ENCODE results near the gene PELI1. TPM values are rescaled to one million over a fixed set of nuclear protein-coding genes. Genes with fewer than 3 reads are reported as not detected.

PELI1 gene
- total RNA-seq, 1 donor = 5.8 TPM

GRCh38 chr2:64128406-64128805 lies 15.8 kb downstream of the PELI1 start:
- no peak for TF ChIP-seq CTCF (IDR thresholded peaks at IDR 0.05; ENCODE audit: insufficient read depth, low read length)
- no peak overlapping the region for H3K4me3 ChIP-seq (ENCODE audit: low read depth, low read length)
- DNase-seq (ENCODE audit: low read depth) = no peak

GRCh38 chr2:64127119-64127518 lies 17.1 kb downstream of the PELI1 start:
- no peak overlapping the region for H3K4me3 ChIP-seq (ENCODE audit: low read depth, low read length)
- TF ChIP-seq CTCF (IDR thresholded peaks at IDR 0.05; ENCODE audit: insufficient read depth, low read length) = no peak
- no peak for DNase-seq (ENCODE audit: low read depth)

GRCh38 chr2:64126601-64127000 lies 17.6 kb downstream of the PELI1 start:
- no peak for DNase-seq (ENCODE audit: low read depth)
- no peak overlapping the region for H3K4me3 ChIP-seq (ENCODE audit: low read depth, low read length)
- no peak for TF ChIP-seq CTCF (IDR thresholded peaks at IDR 0.05; ENCODE audit: insufficient read depth, low read length)

- H3K4me3 ChIP-seq (ENCODE audit: low read depth, low read length) = no peak overlapping the region
- no peak for TF ChIP-seq CTCF (IDR thresholded peaks at IDR 0.05; ENCODE audit: insufficient read depth, low read length)
- no peak for DNase-seq (ENCODE audit: low read depth)
Observed at GRCh38 chr2:64124571-64124970, 19.6 kb downstream of the PELI1 start.

GRCh38 chr2:64124168-64124567 lies 20.1 kb downstream of the PELI1 start:
- no peak for DNase-seq (ENCODE audit: low read depth)
- TF ChIP-seq CTCF (IDR thresholded peaks at IDR 0.05; ENCODE audit: insufficient read depth, low read length) = no peak
- no peak overlapping the region for H3K4me3 ChIP-seq (ENCODE audit: low read depth, low read length)

- H3K4me3 ChIP-seq (ENCODE audit: low read depth, low read length) = no peak overlapping the region
- DNase-seq (ENCODE audit: low read depth) = no peak
- no peak for TF ChIP-seq CTCF (IDR thresholded peaks at IDR 0.05; ENCODE audit: insufficient read depth, low read length)
Observed at GRCh38 chr2:64123740-64124139, 20.5 kb downstream of the PELI1 start.

- no peak for DNase-seq (ENCODE audit: low read depth)
- no peak overlapping the region for H3K4me3 ChIP-seq (ENCODE audit: low read depth, low read length)
- no peak for TF ChIP-seq CTCF (IDR thresholded peaks at IDR 0.05; ENCODE audit: insufficient read depth, low read length)
Observed at GRCh38 chr2:64122358-64122757, 21.9 kb downstream of the PELI1 start.

All from fibroblast of the aortic adventitia (primary cell).